Measurements from ENCODE around the gene DMBT1. TPM values are rescaled to one million over a fixed set of nuclear protein-coding genes. Genes with fewer than 3 reads are reported as not detected.

The DMBT1 gene
- total and polyA plus RNA-seq, 2 donors (not counting 1 experiment from before 2014, with no cell fraction given): not detected

GRCh38 chr10:122647383-122647968 is 86.9 kb downstream of the DMBT1 start:
- no peak for TF ChIP-seq EZH2 (IDR thresholded peaks at IDR 0.05; ENCODE audit: borderline replicate concordance, insufficient read depth, low read depth, low read length, poor library complexity, severe bottlenecking)
- TF ChIP-seq CTCF (IDR thresholded peaks at IDR 0.05): no peak
- H3K9ac ChIP-seq (ENCODE audit: low read length): no peak overlapping the region
- no peak overlapping the region for H3K4me3 ChIP-seq (ENCODE audit: control extremely low read depth in 1 of 5, extremely low read depth in 1 of 5, insufficient read depth in 1 of 5, low read depth in 2 of 5, low read length in 4 of 5)
- WGBS (ENCODE audit: insufficient coverage): 89% methylated on average over 2 of the region's 3 CpGs
- no peaks in the 10 kb centered on the region for H3K36me3 ChIP-seq (replicated peaks in 1 of 2; ENCODE audit: control extremely low read depth in 1 of 2, control insufficient read depth in 1 of 2, extremely low read depth in 1 of 2, insufficient read depth in 2 of 2, low read length in 1 of 2)
- Mint-ChIP-seq H3K27ac (no peak overlapping the region), H3K9me3 (ENCODE audit: insufficient read depth) (no peaks in the 10 kb centered on the region), H3K4me3 (no peak overlapping the region), H3K27me3 (peaks cover 9% of the 10 kb centered on the region), H3K4me1 (no peaks in the 10 kb centered on the region)
- H3K79me2 ChIP-seq (ENCODE audit: control insufficient read depth, insufficient read depth, low read length): no peaks in the 10 kb centered on the region
- ChIA-PET CTCF (no interaction called here), POLR2A (no interaction called here)
- no peaks in the 10 kb centered on the region for H3K27me3 ChIP-seq (replicated peaks in 1 of 4; ENCODE audit: control extremely low read depth in 1 of 4, control insufficient read depth in 3 of 4, insufficient read depth in 4 of 4, low read length in 3 of 4)
- intact Hi-C loops (cut with micrococcal nuclease): no loop called here
- DNase-seq (no peak), ATAC-seq (ENCODE audit: low read depth) (no peak)
- no peak overlapping the region for H3K4me2 ChIP-seq (replicated peaks; ENCODE audit: low read depth, low read length, poor library complexity, severe bottlenecking)
- no peak overlapping the region for H2AFZ ChIP-seq (ENCODE audit: insufficient read depth, low read depth, low read length, poor library complexity, severe bottlenecking)
- H4K20me1 ChIP-seq (ENCODE audit: control insufficient read depth, insufficient read depth, low read length, poor library complexity, severe bottlenecking): no peaks in the 10 kb centered on the region
- H3K9me3 ChIP-seq (ENCODE audit: control extremely low read depth in 1 of 3, control insufficient read depth in 2 of 3, insufficient read depth in 1 of 3, low read length in 2 of 3): peaks cover 0 to 5% (median 0%) of the 10 kb centered on the region in 3 donors
- no peak overlapping the region for H3K27ac ChIP-seq (ENCODE audit: low read length in 2 of 2)
- H3K4me1 ChIP-seq (ENCODE audit: control insufficient read depth in 2 of 2, insufficient read depth in 2 of 2, low read length in 2 of 2): no peaks in the 10 kb centered on the region

GRCh38 chr10:122648599-122649428 is 88.3 kb downstream of the DMBT1 start:
- Histone ChIP-seq H3K36me3 (replicated peaks in 1 of 2; ENCODE audit: control extremely low read depth in 1 of 2, control insufficient read depth in 1 of 2, extremely low read depth in 1 of 2, insufficient read depth in 2 of 2, low read length in 1 of 2) (no peaks in the 10 kb centered on the region), H2AFZ (ENCODE audit: insufficient read depth, low read depth, low read length, poor library complexity, severe bottlenecking) (no peak overlapping the region), H3K9ac (ENCODE audit: low read length) (no peak overlapping the region), H4K20me1 (ENCODE audit: control insufficient read depth, insufficient read depth, low read length, poor library complexity, severe bottlenecking) (no peaks in the 10 kb centered on the region), H3K4me3 (ENCODE audit: control extremely low read depth in 1 of 5, extremely low read depth in 1 of 5, insufficient read depth in 1 of 5, low read depth in 2 of 5, low read length in 4 of 5) (no peak overlapping the region), H3K79me2 (ENCODE audit: control insufficient read depth, insufficient read depth, low read length) (no peaks in the 10 kb centered on the region), H3K4me1 (ENCODE audit: control insufficient read depth in 2 of 2, insufficient read depth in 2 of 2, low read length in 2 of 2) (no peaks in the 10 kb centered on the region), H3K27ac (ENCODE audit: low read length in 2 of 2) (no peak overlapping the region), H3K9me3 (ENCODE audit: control extremely low read depth in 1 of 3, control insufficient read depth in 2 of 3, insufficient read depth in 1 of 3, low read length in 2 of 3) (peaks cover 0 to 5% (median 0%) of the 10 kb centered on the region in 3 donors), H3K4me2 (replicated peaks; ENCODE audit: low read depth, low read length, poor library complexity, severe bottlenecking) (no peak overlapping the region), H3K27me3 (replicated peaks in 1 of 4; ENCODE audit: control extremely low read depth in 1 of 4, control insufficient read depth in 3 of 4, insufficient read depth in 4 of 4, low read length in 3 of 4) (no peaks in the 10 kb centered on the region)
- Mint-ChIP-seq H3K27ac (no peak overlapping the region), H3K4me1 (no peaks in the 10 kb centered on the region), H3K9me3 (ENCODE audit: insufficient read depth) (no peaks in the 10 kb centered on the region), H3K4me3 (no peak overlapping the region), H3K27me3 (peaks cover 19% of the 10 kb centered on the region)
- POLR2A ChIA-PET: no interaction called here
- TF ChIP-seq EZH2 (IDR thresholded peaks at IDR 0.05; ENCODE audit: borderline replicate concordance, insufficient read depth, low read depth, low read length, poor library complexity, severe bottlenecking) (no peak), CTCF (IDR thresholded peaks at IDR 0.05) (peak; percentile 33)
- intact Hi-C loops (cut with micrococcal nuclease): no loop called here
- no peak for ATAC-seq (ENCODE audit: low read depth)
- WGBS (ENCODE audit: insufficient coverage): 45% methylated on average over 8 of the region's 10 CpGs
- peak; percentile 8 for DNase-seq
- CTCF ChIA-PET: interaction anchor here (0.7 to 1.0 kb wide), 3 partner anchors 8 to 385 kb away, joined by 3 to 4 read pairs (median 3); no protein-coding TSS in a partner anchor

Measured in B cell (primary cell).